ENCODE data around the gene ERBB4.

- TF ChIP-seq POLR2AphosphoS5 (IDR thresholded peaks at IDR 0.05; ENCODE audit: low read depth, low read length) (no peak), POLR2A (IDR thresholded peaks at IDR 0.05; ENCODE audit: low read depth, low read length) (no peak), TAF1 (IDR thresholded peaks at IDR 0.05; ENCODE audit: low read depth, low read length) (no peak), POU2F2 (IDR thresholded peaks at IDR 0.05; ENCODE audit: low read depth, low read length) (no peak)
Observed at GRCh38 chr2:212145121-212145520, 393.5 kb downstream of the ERBB4 start.

Data from GM12891 (cell line).